ENCODE data around the gene TMEM145. TPM values are rescaled to one million over a fixed set of nuclear protein-coding genes. Genes with fewer than 3 reads are reported as not detected.

Gene TMEM145
- total RNA-seq, 4 donors from 2014 or later, result not detected

GRCh38 chr19:42271045-42271419 is 42.1 kb upstream of the TMEM145 start:
- TF ChIP-seq, protein P1, sequence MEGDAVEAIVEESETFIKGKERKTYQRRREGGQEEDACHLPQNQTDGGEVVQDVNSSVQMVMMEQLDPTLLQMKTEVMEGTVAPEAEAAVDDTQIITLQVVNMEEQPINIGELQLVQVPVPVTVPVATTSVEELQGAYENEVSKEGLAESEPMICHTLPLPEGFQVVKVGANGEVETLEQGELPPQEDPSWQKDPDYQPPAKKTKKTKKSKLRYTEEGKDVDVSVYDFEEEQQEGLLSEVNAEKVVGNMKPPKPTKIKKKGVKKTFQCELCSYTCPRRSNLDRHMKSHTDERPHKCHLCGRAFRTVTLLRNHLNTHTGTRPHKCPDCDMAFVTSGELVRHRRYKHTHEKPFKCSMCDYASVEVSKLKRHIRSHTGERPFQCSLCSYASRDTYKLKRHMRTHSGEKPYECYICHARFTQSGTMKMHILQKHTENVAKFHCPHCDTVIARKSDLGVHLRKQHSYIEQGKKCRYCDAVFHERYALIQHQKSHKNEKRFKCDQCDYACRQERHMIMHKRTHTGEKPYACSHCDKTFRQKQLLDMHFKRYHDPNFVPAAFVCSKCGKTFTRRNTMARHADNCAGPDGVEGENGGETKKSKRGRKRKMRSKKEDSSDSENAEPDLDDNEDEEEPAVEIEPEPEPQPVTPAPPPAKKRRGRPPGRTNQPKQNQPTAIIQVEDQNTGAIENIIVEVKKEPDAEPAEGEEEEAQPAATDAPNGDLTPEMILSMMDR (IDR thresholded peaks at IDR 0.05; ENCODE audit: low read depth), result no peak

- TF ChIP-seq, protein P1 (IDR thresholded peaks at IDR 0.05; ENCODE audit: low read depth), result no peak
These were observed 41.1 kb upstream of the TMEM145 start for GRCh38 chr19:42271861-42272534.

DNA sequence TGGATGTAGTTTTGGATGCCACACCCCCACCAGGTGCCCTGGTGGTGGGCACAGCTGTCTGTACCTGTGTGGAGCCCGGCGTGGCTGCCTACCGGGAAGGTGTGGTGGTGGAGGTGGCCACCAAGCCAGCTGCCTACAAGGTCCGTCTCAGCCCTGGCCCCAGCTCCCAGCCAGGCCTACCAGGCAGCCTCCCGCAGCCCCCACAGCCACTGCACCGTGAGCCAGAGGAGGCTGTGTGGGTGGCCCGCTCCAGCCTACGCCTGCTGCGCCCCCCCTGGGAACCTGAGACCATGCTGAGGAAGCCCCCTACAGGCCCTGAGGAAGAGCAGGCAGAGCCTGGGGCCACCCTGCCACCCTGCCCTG is 40.6 kb upstream of the TMEM145 start:
- TF ChIP-seq, protein P1 (IDR thresholded peaks at IDR 0.05; ENCODE audit: low read depth), result no peak

DNA sequence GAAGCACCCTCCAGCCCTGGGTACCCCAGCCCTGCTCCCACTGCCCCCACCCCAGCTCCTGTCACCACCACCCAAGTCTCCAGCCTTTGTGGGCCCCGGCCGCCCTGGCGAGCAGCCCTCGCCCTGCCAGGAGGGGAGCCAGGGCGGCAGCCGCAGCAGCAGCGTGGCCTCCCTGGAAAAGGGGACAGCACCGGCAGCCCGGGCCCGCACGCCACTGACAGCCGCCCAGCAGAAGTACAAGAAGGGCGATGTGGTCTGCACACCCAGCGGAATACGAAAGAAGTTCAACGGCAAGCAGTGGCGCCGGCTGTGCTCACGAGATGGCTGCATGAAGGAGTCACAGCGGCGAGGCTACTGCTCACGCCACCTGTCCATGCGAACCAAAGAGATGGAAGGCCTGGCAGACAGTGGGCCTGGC is 40.1 kb upstream of the TMEM145 start:
- TF ChIP-seq, protein P1 (IDR thresholded peaks at IDR 0.05; ENCODE audit: low read depth), result no peak

DNA sequence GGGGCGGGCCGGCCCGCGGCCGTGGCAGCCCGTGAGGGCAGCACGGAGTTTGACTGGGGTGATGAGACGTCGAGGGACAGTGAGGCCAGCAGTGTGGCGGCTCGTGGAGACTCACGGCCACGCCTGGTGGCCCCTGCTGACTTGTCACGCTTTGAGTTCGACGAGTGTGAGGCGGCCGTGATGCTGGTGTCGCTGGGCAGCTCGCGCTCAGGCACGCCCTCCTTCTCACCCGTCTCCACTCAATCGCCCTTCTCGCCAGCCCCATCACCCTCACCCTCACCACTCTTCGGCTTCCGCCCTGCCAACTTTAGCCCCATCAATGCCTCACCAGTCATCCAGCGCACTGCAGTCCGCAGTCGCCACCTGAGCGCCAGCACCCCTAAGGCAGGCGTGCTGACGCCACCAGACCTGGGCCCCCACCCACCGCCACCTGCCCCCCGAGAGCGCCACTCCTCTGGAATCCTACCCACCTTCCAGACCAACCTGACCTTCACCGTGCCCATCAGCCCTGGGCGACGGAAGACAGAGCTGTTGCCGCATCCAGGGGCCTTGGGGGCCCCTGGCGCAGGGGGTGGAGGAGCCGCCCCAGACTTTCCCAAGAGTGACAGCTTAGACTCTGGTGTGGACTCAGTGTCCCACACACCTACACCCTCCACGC is 39.6 kb upstream of the TMEM145 start:
- TF ChIP-seq, protein P1 (IDR thresholded peaks at IDR 0.05; ENCODE audit: low read depth), result no peak

GRCh38 chr19:42274065-42274682 is 38.9 kb upstream of the TMEM145 start:
- TF ChIP-seq, protein P1 (IDR thresholded peaks at IDR 0.05; ENCODE audit: low read depth), result no peak

GRCh38 chr19:42275103-42275502 is 38.0 kb upstream of the TMEM145 start:
- TF ChIP-seq, protein P1 (IDR thresholded peaks at IDR 0.05; ENCODE audit: low read depth), result no peak

Measured in subcutaneous adipose tissue (tissue), 4 donors.